Caki2 (cell line): ENCODE data around the gene FILIP1L. TPM values are rescaled to one million over a fixed set of nuclear protein-coding genes. Genes with fewer than 3 reads are reported as not detected.

Source experiments
- DNase-seq: peaks from one replicate; pipeline ENCODE4 v3.0.0-alpha.2; 2015; ENCODE audit warnings: low read depth
- in situ Hi-C: cut with HindIII; loops from 2 replicates; pipeline ENCODE4 v1.10.0; 2016; ENCODE audit warnings: low sequenced_read_pairs, low pct_unique_long_range_greater_than_20kb, mixed read lengths
- total RNA-seq: library from RNA; depleted of rRNA; stranded (reverse); fragments of >200 nt; shearing (Covaris generic); gene quantifications from 2 replicates; pipeline ENCODE4 v1.2.3, GENCODE V29; 2014; ENCODE audit warnings: low replicate concordance

Gene FILIP1L
- total RNA-seq, 1 experiment from 2014 or later: not detected

DNA sequence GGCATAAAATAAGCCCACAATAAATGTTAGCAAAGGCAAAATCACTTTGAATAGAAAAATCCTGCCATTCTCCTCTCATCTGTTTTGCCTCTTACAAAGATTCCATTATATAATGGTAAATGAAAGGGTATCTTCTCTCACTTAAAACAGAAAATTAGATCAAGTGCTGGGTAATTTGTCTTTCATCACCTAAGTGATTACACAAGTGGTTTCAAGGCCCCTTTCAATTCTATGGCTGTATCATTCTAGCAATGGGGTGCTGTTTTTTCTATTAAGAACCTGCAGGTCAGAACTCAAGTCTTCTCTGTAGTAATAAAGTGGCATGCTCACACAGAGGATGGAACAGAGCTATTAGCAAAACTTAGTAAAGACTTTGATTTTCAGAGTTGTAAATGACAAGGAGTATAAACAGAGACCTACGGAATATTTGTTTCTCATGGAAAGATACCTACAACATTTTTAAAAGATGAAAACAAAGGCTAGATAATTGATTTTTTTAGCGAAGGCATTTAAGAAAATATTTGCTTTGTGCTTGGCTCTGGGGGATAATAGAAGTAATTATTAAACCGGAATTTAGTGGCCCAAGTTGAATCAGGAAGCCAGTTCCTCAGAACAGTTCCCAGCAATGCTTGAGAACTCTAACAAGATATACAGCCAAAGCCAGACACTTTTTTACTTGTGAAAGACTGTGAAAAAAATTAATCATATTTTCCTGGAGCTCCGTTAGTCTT is 159.2 kb downstream of the FILIP1L start:
- DNase-seq: no peak
- in situ Hi-C loops: no loop called here

DNA sequence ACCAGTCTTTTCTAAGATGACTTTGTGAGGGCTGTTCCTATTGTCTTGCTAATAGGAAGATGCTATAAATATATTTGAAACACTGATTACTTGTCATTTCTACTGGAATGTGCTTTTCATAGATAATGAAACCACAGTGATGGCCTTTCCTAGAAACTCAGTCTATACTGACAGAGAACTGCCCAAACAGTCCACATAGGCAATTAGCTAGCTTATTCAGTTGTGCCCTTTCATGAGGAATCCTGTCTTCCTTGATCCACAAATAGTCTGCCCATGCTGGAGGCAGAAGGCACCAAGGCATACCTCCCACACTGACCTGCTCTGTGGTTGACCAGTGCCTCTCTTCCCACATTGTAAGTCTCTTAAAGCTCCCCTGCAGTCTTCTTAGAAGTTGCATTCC is 160.7 kb downstream of the FILIP1L start:
- in situ Hi-C loops: no loop called here
- DNase-seq: no peak

DNA sequence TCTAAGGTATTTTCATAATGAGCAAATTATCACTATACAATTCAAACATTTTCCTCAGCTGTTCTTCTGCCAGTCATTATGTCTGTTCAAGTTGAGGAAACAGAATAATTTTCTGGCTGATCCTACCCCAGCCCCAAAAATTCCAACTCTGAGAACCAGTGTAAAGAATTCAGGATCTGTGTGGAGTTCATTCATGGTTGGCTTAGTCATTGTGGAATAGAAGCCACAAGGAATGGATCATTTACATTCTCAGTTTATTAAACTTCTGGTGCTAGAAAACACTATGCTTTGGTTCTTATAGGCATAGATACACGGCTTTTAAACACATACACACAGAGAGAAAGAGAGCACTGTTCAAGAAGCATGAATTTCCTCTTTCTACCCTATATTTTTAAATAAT is 162.0 kb downstream of the FILIP1L start:
- peak; percentile 16 for DNase-seq
- in situ Hi-C loops: no loop called here

DNA sequence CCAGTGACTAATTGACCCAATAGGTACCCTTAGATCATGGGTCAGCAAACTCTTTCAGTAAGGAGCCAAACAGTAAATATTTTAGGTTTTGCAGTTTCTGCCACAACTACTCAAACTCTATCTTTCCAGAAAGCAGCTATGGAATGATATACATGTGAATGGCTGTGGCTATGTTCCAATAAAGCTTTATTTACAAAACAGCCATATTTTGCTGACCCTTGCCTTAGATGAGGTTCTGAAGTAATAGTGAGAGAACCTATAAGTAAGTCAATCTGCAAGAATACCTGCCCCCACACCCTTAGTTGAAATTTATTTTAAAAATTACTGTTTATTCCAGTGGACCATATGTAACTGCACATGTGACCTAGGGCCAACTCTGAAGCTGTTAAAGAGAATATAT is 162.6 kb downstream of the FILIP1L start:
- DNase-seq: no peak
- in situ Hi-C loops: no loop called here

DNA sequence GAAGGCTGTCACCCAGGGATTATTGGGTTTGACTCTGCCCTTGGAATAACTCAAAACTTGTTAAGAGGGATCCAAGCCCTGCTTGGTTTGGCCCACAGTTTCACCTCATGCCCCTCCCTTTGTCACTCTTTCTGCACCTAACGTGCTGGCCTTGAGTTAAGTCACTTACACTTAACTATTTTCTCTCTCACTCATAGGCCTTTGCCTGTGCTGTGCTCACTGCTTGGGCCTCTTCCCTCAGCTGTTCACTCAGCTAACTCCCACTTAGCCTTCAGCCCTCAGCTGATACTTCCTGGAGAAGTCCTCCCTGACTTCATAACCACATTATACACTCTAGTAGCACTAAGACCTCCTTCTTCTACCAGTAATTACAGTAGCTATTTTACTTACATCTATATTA is 163.4 kb downstream of the FILIP1L start:
- in situ Hi-C loops: no loop called here
- DNase-seq: no peak

DNA sequence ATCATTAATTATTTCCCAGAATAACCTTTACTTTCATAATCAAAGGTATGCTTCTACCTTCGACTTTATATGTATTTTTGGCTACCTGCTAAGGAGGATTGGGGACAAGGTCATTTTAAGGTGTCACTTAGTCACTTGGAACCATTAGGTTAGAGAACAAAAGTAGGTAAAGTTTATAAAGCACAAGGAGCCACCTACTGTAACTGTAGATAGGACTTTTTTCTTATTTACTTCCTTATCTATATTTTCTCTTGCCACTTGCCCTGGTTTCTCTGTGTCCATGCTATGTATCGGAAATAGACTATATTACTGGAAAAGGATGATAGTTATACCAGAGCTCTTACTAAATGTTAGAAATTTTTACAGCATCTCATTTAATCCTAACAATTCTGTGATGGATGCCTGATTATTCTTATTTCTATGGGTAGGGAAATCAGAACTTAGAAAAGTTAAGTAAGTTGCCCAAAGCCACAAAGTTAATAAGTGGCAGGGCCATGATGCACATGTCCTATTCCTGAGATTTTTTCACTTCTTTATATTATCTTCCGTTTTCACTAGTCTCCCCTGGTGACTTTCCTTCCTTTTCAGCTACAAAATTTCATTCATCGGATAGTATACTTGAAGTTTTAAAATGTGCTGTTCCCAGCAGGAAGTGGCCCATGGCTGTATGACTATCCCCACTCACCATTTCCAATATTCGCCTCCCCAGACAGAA is 164.2 kb downstream of the FILIP1L start:
- in situ Hi-C loops: no loop called here
- DNase-seq: peak; percentile 15

DNA sequence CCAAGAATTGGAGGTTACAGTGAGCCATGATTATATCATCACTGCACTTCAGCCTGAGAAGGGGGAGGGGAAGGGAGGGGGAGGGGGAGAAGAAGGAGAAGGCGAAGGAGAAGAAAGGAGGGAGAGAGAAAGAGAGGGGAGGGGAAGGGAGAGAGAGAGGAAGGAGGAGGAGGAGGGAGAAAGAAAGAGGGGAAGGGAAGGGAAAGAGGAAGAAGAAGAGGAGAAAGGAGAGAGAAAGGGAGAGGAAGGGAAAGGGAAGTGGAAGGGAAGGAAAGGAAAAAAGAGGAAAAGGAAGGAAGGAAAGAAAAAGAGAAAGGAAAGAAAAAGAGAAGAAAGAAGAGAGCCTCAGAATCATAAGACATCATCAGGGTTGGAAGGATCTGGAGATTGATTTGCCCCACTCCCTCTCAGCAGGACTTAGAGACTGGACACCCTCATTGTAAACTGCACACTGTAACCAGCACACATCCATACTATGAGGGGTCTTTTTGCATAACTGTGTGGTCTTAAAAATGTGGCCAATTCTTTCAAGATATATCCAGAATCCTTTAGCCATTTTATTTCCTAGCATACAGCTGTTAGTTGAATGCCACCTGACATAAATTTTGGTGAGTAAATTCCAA is 165.7 kb downstream of the FILIP1L start:
- in situ Hi-C loops: no loop called here

DNA sequence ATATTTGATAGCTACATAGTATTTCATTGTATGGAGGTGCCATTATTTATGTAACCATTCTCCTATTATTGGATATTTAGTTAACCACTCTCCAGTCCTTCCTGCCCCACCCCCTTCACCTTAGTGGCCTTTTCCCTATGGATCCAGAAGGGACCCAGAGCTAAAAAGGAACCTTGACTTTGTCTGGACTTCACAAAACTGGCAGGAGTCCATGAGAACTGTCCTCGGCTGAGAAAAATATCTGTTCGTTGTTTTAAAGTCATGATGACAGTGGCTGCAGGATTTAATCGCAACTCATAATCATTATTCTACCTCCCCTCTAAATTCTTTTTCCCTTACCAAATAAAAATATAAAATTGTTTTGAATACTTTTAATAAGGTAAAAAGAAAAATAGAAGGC is 166.9 kb downstream of the FILIP1L start:
- DNase-seq: no peak
- in situ Hi-C loops: no loop called here

More for the DNA sequence above, 165.7 kb downstream of the FILIP1L start:
- DNase-seq: no peak

DNA sequence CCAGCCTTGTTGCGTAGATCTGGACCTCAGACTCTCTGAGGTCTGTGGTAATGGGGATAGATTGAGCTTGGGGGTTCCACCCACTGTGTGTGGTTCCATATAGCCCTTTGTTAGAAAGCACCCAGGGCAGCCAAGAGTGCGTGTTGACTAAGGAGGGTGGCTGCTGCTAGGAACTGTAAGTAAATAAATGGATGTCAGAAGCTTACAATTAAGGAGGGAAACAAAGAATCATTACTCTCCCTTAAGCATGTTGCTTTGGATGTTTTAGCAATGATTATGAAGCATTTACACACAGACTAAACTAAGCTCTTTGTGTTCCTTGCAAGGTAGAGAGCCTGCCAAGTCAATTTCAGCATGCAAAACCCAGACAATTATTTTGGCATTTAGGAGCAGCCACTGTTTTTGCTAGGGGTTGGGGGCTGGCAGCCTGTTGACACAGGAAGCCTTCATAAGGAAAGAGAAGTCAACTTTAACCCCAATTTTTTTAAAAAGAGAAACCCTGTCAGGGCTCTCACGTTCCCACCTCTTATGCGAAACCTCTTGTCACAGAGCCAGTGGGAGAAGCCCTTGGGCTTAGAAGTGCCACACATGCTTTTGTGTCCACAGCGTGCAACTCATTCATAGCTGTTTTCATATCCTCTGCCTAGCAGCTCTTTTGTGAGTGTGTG is 168.8 kb downstream of the FILIP1L start:
- in situ Hi-C loops: no loop called here
- DNase-seq: no peak

DNA sequence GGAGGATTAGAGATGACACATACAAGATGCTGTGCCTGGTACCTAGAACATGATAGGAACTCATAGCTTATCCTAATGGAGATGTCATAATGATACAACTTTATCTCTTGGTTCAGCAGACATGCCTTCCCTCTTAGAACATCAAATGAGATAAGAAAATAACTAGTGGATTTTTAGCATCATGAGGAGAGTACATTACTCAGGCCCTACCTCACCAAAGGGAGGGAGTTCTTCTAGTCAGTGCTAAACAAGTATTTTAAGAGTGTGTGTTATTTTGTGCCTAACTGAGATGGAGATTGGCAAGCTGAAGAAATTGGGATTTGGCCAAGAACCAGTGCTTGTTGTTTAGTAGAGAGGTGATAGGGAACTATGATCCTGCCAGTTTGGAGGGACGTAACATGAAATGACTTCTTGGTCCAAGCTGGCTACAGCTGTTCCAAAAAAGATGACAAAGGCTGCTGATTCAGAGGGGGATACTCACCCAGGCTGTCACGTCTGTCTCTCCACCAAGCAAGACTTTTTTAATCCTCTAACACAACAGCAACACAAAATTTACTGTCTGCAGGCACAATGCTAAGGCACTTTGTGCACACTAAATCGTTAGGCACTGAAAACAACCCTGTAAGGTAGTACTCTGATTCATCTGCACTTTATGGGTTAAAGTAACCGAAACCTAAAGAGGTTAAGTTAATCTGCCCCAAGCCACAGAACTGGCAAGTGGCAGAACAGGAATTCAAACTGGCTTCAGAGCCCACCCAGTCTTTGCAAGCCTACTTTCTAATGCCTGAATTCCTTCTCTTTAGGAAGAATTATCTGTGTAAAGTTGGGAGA is 170.2 kb downstream of the FILIP1L start:
- in situ Hi-C loops: no loop called here
- no peak for DNase-seq

DNA sequence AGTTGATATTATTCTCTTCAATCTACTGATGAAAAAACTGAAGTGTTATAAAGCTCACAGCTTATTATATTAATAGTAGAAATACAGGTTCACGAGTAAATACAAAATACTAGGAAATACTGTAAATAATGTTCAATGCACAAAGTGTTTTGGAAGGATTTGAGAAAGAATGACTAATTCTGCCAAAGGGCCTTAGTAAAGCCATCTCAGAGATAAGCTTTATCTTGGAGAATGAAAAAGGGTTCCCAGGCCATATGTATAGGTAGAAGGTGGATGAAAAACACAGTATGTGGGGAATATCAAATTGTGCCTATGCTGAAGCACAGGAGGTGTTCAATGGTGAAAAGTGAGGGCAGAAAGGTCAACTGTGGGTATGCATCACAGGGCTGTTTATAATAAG is 173.1 kb downstream of the FILIP1L start:
- in situ Hi-C loops: no loop called here
- DNase-seq: no peak

DNA sequence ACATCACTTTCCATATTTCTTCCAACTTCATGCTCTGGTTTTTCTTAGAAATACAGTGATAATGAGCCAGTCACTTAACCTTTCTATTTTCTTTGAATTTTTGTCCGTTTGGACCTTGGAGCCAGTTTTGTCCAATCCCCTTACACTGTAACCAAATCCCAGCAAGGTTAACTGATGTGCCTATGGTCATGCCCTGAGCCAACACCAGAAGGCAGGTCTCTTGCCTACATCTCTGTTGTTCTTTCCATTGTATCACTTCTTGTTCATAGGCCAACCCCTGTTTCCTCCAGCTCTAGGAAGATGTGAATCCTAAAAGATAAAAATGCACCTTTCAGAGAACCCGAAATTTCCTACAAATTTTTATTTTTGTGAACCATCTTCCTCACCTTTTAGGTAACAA is 174.0 kb downstream of the FILIP1L start:
- DNase-seq: no peak
- in situ Hi-C loops: no loop called here

DNA sequence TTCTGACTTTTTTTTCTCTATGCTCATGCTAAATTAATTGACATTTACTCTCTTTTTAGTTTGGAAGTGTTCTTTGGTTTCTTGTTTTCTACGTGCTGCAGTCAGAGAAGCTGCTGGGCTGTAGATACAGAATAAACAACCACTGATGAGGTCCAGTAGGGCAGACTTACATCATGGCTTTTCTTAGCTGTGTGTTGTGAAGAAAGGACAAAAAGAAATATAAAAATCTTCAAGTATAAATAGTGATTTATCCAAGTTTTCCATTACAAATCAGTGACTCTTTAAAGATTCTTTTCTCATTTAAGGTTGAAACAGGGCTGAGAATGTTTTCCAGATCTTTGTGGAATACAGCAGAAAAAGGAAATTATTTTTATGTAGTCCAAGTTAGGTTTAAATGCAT is 174.4 kb downstream of the FILIP1L start:
- DNase-seq: no peak
- in situ Hi-C loops: no loop called here

DNA sequence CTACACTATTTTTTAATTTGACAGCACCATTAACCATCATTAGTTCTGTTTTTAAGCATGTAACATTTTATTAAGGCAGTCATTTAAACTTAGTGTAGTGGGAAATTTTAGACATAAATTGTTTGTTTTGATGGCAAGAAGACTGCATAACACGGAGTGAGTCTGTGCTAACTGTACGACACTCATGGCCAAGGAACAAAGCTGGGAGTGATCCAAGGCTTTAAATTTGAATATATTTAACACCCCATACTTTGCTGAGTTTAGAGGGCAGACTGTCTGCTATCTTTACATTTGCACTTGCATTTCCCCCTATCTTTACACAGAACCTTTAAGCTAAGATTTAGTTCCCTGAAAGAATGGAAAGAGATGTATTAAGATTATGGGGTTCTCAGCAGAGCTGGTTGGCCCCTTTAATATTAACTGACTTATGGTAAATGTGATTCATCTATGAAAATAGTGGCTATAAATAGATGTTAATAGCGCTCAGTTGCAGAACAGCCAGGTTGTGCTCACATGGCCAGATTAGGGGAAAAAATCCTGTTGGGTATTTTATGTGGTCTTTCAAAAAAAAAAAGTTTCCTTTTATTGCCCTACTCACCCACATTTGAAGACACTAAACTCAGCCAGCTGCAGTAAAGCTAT is 175.9 kb downstream of the FILIP1L start:
- in situ Hi-C loops: no loop called here
- no peak for DNase-seq

DNA sequence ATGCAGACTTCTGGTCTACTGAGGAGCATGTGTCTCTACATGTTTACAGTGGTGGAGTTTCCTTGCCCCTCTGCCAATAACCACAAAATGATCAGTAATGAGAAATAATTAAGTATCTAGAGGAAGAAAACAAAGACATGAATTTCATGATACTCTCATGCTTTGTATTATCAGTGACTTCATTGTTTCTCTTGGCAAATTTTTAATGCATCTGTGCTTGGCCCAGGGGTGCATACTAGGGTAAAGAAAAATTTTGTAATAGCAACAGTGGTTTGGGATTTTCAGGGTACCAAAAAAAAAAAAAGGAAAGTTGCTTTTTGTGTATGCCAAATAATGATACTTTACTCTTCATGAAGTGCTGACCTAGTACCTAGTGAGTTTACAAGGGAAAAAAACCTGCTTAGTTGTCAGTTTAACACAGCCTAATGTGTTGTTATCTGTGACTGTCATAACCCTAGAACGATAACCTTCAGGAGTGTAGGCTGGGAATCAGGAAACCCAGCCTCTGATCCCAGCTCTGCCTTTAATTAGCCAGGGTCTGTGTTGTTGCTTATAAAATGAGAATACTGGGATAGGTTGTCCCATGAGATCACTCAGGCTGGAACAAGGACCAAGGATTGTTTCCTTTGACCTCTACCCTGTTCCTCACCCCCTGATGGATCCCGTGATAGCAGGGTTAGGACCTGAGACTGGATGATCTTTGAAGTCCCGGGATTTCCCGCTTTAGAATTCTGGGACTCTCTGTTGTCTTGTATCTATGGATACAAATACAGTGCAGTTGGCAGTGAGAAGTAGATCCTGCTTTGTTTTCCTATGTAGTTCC is 179.1 kb downstream of the FILIP1L start:
- DNase-seq: no peak
- in situ Hi-C loops: no loop called here

DNA sequence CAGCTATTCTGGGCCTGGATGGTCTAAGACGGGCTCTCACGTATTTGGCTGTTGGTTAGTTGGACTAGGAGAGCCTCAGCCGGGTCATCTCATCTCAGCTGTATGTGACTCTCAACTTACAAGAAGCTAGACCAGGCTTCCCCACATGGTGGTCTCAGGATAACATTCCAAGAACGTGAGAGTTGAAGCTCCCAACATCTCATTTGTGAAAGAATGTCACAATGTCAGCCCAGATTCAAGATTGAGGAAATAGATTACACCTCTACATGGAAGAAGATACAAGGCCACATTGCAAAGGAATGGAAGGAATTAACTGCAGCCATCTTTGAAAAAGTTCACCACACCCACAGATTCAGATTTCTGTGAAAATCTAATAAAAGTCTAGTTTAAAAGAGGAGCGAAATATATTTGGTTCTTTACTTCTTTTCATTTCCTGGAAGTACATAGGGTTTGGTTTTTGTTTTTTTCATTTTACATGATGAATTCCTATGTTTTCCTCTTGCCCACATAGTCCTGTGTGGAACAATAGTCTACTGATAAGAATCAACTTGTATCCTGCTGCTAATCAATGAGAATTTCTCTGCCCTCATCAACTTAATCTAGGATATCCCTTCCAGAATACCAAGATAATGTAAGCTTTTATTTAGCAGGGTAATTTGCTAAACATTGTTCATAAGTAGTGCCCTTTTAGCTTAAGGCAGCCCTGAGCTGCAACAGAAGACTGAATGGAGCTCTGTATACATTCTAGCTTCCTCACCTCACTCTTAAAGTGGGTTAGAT is 180.1 kb downstream of the FILIP1L start:
- in situ Hi-C loops: no loop called here
- no peak for DNase-seq
